HEK293T (cell line): ENCODE data around the gene DNAJC7.

Experiments used
- CTBP1 ChIP-seq: fragments of 450-650 bp; IDR thresholded peaks from 2 replicates; pipeline ENCODE4 v1.6.1; 2016; ENCODE audit warnings: borderline replicate concordance
- ELF4 ChIP-seq: fragments of 450-650 bp; IDR thresholded peaks from 2 replicates; pipeline ENCODE4 v1.6.1; 2017; ENCODE audit warnings: antibody characterized with exemption
- HDGF ChIP-seq: fragments of 450-650 bp; IDR thresholded peaks from 2 replicates; pipeline ENCODE4 v1.6.1; 2017; ENCODE audit warnings: antibody characterized with exemption, borderline replicate concordance
- L3MBTL2 ChIP-seq: fragments of 450-650 bp; conservative IDR thresholded peaks from 2 replicates; pipeline ENCODE4 v1.6.1; 2016; ENCODE audit warnings: mild to moderate bottlenecking
- SP1 ChIP-seq: fragments of 450-650 bp; IDR thresholded peaks from 2 replicates; pipeline ENCODE4 v1.6.1; 2017
- TARDBP ChIP-seq: fragments of 450-650 bp; IDR thresholded peaks from 2 replicates; pipeline ENCODE4 v1.6.1; 2016

DNA sequence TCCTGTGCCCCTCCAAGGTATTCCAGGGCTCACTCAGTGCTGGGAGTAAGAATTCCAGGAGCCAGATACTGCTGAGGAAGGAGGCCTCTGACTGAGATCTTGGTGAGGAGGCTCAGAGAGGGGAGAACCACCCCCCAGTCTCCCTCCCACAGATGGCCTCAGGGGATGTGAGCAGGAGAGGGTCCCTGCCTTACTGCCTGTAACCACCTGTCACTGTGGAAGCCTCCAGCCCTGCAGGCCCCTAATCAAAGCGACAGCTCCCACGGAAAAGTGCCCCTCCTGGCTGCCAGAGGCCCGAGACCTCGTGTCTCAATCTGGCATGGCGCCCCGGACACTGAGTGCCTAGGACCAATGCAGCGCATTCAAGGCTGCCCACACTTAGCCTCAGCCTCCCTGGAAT, 40.8 kb upstream of the DNAJC7 start:
- TF ChIP-seq L3MBTL2 (no peak), HDGF (no peak), SP1 (no peak), TARDBP (no peak), CTBP1 (no peak), ELF4 (no peak)
